HG02970 (cell line): ENCODE results near the gene EEFSEC.

ENCODE experiments used
- ATAC-seq: cut with Tn5 transposase; IDR thresholded peaks from one replicate; pipeline ENCODE4 v1.9.1; 2021; ENCODE audit warnings: mild to moderate bottlenecking, moderate library complexity, moderate number of reproducible peaks; ENCODE audit not compliant: unreplicated experiment, low FRiP score

EEFSEC gene

DNA sequence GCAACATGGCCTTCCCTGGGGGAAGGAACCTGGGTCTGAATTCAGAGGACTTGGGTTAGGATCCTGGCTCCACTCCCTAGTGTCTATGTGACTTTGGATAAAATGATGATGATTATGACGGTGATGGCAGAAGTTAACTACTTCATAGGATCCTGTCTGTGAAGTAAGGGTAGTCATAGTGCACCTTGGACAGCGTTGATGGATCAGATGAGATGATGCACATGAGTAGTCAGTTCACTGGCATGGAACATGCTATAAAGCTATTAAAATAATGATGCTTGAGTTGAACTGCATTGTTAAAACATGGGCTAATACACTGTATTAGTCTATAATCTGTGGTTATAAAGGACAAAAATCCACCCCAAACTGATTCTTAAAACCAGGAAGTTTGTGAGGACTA is 62.0 kb downstream of the EEFSEC start:
- ATAC-seq: no peak

DNA sequence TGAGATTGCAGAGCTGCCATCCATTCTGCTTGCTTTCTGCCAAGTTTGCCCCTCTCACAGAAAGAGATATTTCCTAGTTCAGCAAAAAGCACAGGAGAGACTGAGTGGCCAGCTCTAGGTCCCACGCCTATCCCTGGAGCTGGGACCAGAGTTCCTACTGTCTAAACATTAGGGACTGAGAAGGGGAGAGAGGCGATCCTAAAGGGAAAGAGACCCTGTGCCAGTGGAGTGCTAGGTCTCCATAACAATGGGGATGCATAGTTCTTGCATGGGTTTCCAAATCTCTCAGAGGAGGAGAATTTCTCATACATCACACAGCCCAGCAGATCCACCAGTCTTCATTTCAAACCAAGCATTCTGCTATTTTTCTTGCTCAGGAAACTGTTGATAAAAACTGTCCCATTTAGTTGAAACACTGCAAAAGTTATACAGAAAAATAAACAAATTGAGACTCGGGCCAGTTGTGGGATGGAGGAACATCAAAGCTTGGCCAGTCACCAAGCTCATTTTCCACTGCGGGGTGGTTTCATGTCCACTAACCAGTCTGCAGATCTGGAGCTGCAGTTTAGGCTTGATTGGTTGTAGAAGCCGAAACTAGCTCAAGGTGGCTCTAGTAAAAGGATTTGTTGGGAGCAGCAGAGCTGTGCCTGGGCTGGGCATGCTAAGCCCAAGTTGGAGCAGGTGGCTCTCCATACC is 62.7 kb downstream of the EEFSEC start:
- no peak for ATAC-seq

DNA sequence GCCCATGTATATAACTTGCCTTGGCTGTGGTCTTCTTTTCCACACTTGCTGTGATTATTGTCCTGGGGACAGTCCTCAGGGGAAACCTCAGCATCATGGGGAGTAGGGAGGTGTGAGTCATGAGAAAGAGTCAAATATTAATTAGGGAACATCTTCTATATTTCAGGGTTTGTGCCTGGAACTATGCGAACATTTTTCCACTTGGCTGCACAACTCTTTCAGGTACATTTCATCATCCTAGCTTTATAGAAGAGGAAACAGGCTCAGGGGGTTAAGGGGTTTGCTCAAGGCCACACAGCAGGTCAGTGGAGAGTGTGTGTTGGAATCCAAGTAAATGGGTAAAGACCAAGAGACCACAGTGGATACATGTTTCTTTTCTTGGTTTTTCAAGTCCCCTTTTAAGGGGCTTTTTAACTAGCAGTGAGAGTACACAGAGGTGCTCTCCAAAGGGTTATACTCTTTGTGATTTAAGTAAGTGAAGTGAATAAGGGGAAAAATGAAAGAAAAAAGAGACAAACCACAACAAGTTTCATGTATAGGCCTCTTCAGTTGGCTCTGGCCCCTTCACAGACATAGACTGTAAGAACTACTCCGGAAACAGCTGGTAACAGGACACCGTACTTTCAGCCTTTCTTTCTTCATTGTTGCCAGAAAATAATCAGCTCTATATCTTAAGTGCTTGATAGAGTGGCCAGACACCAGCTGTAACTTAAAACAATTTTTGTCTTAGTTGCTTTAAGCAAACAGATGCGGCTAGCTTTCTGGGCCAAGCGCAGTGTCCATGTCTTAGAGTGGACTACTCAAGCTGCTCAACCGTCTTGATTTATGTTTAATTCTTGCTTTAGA is 64.6 kb downstream of the EEFSEC start:
- ATAC-seq: no peak

DNA sequence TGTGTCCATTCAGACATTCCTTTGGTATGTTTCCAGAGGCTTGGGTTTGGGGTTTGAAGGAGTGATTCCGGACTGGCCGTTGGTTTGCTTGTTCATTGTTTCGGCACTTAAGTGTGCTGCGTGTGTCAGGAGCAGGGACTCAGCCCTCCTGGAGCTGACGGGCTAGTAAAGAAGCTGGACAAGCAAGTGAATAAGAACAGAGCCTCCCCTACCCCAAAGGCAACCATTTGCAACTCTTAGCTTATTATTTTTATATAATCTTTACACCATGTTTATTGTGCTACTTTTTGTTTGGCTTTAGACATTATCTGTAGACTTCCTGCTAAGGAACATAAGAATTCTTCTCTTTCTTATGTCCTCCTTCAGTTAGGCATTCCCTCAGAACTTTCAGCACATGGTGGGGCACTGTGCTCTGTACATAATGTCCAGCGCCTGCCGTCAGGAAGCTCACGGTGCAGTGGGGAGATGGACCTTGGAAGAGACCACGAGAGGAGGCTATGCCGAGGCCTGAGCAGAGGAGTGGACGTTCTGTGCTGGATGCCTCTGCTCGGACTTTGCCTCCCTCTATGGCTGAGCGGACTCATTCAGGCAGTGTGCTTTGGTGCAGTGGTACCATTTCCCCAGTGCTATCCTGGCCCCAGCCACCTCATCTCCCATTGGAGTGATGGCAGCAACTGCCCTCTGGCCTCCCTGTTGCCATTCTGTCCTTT is 65.4 kb downstream of the EEFSEC start:
- no peak for ATAC-seq

DNA sequence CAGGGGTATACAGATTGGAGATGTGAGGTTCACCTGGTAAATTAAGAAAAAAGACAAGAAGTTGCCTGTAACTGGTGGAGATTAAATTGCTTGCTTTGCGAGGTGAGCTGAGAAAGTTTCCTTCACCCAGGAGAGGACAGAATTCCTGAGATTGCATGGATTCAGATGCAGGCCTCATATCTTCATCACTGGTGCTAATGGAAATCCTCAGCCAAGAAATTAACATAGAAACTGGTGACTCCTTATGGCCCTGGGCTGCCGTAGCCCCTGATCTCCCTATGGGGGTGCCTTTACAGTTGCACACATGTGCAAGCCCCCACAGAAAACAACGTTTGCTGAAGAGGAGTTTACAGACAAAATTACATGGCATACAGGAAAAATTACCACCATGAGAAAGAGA is 68.0 kb downstream of the EEFSEC start:
- no peak for ATAC-seq

DNA sequence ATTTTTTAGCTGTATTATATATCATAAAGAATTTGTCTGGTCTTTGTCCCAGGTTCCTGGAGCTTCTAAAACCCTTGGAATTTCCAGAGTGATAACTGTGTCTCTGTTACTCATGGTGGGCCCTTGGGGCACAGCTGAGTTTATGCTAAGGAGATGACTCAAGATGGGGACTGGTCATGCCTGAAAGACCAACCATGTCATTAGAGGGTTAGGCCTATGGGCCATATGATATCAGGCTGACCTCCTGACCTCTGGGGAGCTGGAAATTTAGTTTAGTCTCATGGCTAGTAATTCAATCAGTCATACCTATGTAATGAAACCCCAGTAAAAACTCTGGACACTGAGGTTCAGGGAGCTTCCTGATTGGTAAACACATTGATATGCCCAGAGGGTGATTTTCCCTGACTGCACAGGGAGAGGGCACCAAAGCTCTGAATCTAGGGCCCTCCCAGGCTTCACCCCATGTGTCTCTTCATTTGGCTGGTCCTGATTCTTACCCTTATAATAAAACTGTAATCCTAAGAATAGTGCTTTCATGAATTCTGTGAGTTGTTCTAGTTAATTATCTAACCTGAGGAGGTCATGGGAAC is 69.6 kb downstream of the EEFSEC start:
- no peak for ATAC-seq

DNA sequence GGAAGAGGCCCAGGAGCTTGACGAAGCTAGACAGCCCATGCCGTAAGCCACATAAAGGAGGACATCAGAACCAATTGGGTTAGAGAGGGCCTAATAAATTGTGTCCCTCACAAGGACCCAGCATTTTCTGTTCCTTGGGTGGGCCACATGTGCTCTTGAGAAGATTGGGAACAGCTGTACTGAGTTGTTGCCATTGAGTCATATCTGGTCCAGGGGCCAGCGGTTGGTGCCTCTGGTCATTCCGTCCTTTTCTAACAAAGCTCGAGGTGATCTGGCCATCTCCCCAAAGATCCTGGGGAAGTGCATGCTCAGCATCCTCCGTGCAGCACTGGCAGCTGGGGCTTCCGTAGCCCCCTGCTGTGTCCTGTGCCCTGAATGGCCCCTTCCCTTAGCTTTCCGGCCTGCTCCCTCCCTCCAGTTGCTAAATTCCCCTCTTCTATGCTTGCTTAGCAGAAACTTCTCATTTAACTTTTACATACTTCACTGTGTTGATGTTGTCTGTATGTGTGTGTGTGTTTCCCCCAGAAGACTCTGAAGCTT is 73.0 kb downstream of the EEFSEC start:
- no peak for ATAC-seq

DNA sequence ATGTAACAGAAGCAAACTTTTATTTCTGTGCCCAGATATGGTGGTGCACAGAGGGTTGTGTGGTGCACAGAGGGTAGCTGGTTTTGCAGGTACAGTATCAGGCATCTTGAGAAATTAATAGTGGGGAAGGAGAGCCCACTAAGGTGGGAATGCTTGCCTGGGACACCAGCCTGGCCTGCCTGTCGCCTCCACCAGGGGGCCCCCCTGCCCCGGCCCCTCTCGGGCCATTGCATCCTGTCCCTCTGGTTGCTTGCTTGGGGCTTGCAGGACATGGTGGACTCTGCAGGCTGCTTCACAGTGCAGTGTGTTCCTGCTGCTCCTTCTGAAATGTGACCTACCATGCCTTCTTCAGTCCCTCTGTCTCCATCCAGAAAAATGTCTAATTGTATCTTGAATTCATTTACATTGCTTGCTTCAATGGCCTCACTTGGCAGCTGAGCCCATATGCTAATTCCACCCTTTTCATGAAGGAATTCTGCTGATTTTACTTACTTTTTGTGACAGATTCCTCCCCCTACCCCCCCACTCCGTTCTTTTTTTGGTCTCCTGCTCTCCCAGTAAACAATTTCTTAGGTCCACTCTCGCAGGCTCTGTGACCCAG is 73.6 kb downstream of the EEFSEC start:
- no peak for ATAC-seq

DNA sequence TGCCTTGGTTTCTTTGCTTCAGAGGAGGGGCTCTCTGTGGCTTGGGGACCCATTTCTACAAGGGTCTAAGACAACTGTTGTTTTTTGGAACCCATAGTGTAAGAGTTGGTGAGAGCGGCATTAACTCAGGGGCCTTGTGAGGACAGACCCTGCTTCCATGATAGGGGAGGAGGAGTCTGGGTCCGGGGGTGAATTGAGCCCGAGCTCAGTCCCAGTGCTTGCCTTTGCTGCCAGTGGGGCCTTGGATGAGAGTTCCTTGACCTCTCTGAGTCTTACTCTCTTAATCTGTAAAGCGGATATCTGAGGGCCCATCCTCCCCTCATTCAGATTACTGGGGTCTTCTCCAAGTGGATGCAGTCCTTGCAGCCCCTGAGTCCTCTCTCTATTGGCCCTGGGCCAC is 74.2 kb downstream of the EEFSEC start:
- ATAC-seq: no peak

DNA sequence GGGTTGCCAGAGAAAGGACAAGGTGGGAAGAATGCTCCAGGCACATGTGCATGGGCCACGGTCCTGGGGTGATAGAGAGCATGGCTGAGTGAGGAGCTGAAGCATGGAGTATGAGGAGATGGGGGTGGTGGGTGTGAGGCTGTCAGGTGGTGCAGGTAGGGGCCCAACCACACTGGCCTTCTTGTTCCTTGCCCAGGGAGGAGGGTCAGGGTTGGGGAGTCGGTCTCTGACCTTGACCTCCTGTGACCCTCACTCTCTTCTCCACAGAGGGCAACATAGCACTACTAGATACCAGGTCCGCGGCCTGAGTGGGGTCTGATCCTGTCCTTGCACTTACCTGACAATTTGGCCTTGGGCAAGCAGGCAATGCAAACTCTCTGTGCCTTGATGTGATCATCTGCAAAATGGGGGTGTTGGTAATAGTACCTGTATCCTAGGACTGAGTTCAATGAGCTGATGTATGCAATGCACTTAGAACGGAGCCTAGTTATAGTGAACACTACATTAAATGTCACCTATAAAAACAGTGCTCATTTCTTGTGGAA is 75.2 kb downstream of the EEFSEC start:
- no peak for ATAC-seq

DNA sequence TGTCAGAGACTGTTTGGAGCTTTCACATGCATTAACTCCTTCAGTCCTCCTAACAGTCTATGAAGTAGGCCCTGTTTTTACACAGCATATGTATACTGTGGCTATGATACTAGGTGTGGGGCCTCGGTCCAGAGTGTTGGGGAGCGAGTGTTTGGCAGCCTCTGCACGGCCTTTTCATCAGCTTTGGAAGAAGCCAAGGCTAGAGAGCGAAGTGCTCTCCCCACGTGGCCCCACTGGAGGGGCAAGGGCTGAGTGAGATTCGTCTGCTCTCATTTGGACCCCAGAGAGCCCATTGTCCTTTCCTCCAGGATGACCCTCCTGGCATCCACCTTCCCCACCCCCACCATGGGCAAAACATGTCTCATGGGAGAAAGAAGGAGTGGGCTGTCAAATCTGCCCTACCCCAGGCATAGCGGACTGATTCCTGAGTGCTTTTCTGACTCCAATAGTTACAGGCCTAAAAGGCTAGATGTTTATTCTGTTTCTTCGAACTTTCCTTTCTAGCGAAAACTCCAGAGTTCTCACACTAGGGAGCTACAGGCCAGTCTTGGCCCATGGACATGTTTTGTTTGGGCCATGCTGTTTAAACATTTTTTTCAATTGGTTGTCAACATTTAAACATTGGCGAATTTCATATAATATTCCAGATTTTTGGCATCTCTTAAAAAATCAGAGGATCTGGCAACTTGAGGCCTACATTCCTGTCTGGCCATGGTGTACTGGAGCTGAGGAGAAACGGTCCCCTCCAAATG is 76.0 kb downstream of the EEFSEC start:
- no peak for ATAC-seq

DNA sequence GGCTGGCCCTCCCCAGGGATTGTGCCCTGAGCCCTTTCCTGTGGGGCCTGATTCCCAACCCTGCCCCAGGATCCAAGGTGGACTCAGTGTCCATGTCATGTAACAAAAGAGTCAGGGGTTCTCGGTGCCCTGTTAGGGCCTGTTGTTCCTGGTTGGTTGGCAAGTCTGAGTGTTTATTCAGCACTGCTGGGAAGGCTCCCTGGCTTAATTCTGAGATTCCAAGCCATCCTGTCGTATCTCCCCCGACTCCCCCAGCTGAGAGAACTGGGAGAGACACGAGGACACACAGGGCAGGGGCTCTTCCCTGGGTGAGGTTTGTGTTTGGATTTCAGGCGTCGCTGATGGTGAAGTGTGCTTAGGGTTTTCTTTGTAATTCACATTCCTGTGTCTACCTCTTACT is 78.3 kb downstream of the EEFSEC start:
- ATAC-seq: no peak

DNA sequence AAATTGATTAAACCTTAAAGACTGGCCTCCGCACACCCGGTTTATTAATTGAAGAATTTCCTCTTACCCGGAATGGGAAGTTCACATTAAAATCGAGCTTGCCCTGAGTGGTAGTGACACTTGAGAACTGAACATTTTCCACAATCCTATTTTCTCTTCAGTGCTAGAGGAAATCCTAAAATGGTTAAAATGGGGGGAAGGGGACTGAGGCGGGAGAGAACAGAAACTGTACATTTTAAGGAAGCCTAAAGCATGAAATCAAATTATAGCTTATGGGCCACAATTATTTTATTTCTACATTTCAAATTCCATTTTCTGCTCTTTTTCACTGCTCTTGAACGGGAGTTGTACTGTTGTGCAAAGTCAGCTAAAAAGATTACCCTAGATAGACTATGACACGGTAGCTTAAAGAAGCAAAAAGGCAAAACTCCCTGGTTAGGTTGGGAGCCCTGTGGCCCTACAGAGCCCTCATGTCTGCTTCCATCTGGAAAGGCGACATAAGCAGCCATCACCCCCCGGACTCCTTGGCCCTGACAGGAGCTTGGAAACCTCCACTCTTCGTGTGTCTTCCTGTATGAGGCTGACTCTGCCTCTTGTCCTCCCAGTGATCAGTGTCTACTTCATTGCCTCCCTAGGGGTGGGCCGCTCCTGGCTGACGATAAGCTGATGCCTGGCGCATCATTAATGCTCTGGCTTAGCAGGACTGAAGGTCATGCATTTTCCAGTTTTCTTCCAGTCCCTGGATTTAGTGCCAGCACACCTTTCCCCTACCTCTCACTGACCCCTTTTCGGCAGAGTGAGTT is 79.3 kb downstream of the EEFSEC start:
- ATAC-seq: no peak

DNA sequence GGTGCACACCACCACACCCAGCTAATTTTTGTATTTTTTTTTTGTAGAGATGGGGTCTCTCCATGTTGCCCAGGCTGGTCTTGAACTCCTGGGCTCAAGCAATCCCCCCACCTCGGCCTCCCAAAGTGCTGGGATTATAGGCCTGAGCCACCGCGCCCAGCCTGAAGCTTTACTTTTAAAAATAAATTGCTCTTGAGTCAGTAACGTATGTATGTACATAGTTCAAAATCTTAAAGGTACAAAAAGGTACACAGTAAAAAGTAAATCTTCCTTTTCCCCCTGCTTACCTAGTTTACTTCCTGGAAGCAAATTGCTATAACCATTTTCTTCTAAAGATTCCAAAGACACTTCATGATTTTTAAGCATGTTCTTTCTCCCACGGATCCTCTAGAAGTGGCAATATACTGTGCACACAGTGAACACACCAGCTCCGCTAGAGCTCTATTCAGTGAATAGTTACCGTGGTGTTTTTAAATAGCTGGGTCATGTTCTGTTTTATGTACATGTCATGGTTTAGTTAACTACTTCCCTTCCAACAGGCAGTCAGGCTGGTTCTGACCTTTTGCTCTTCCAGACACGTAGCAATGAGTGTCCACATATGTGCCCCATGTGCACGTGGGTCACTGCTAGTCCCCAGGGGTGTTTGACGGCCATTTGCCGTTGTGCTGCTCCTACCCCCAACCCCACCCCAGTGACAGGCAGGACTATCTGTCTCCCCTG is 82.1 kb downstream of the EEFSEC start:
- no peak for ATAC-seq

DNA sequence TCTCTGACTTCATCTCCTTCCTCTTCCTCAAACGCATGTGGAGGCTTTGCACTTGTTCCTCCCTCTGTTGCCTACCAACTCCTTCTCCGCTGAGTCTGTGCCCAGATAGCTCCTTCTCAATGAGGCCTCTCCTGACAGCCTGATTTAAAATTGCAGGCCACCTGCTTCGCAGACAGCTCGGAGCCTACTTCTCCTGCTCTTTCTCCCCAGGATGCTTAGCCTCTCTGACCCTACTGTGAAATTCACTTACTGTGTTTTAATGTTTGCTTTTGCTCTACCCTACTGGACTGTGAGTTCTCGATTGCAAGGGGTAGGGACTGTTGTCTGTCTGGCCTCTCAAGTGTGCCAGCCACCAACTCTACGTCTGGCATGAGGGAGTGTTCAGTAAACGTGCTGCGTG is 83.4 kb downstream of the EEFSEC start:
- no peak for ATAC-seq

DNA sequence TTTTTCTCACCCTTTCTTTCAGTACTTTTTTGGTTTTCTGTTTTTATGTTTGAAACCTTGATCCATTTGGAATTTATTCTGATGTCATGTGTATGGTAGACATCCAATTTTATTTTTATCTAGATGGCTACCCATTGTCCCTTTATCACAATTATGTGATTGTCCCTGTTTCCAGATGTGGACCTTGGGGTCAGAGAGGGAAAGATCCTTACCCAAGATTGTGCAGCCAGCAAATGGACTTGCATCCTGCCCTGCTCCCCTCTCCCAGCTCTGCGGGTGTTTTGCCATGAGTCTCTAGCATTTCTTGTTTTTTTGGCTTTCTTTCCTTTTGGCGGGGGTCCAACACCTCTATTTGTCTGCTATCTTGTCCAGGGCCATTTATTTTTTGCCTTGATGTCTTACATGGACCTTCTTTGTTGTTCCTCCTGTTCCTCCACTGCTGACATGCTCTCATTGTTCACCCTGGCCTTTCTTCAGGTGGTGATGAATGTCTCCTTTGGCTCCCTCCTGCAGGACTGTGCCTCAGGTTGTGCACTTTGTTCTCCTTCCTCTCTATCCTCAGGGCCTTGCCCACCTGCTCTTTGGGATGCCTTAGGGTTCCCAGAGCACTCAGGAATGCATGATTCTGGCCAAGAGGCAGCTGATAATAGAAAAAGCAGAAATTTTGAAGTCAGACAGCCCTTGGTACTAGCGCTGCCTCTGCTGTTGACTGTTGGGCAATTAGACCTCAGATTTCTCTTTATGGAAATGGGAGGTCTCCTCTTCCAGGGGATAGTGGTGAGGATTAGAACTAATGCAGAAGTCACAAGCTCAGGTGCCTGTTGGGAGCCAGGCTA is 84.3 kb downstream of the EEFSEC start:
- no peak for ATAC-seq

DNA sequence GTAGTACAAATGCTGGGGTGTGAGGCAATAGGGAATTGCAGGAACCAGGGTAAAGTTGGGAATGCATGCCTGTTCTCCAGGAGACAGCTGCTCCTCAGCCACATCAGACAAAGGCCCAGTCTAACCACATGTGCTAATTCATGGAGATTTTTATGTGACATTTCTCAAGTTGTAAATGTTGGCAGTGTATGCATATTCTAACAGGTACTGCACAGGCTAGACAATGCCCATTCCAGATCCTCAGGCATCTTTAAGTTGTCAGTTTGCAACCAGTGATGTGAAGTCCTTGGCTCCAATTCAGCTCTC is 84.9 kb downstream of the EEFSEC start:
- no peak for ATAC-seq
